ENCODE results near the gene RHBDF1. TPM values are rescaled to one million over a fixed set of nuclear protein-coding genes. Genes with fewer than 3 reads are reported as not detected.
"Not testable (repeated sequence)": the region's sequence is repeated elsewhere in the genome, so short reads cannot be mapped to it uniquely, and the experiment has no call there.

RHBDF1 gene

GRCh38 chr16:10772-11171 lies 61.7 kb downstream of the RHBDF1 start:
- not testable (repeated sequence) for H3K27ac ChIP-seq (replicated peaks); H3K4me3 ChIP-seq (replicated peaks; ENCODE audit: insufficient read depth, low read length); H3K27me3 ChIP-seq (ENCODE audit: insufficient read depth, poor library complexity, severe bottlenecking)
- DNase-seq (ENCODE audit: low read depth in 1 of 2, low spot score in 1 of 2): peak in 1 of 2 experiments; percentile 92

- Histone ChIP-seq H3K27ac (replicated peaks) (no peak overlapping the region), H3K27me3 (ENCODE audit: insufficient read depth, poor library complexity, severe bottlenecking) (no peaks in the 10 kb centered on the region), H3K4me3 (replicated peaks; ENCODE audit: insufficient read depth, low read length) (peak overlapping the region; percentile 36)
- TF ChIP-seq POLR2AphosphoS5 (IDR thresholded peaks at IDR 0.05; ENCODE audit: low read depth) (no peak), SPI1 (IDR thresholded peaks at IDR 0.05; ENCODE audit: borderline replicate concordance, low read depth) (no peak), CTCF (IDR thresholded peaks at IDR 0.05; ENCODE audit: insufficient read depth, low read length) (no peak), GABPA (IDR thresholded peaks at IDR 0.05; ENCODE audit: low read depth) (no peak)
- TF ChIP-seq, protein P1, sequence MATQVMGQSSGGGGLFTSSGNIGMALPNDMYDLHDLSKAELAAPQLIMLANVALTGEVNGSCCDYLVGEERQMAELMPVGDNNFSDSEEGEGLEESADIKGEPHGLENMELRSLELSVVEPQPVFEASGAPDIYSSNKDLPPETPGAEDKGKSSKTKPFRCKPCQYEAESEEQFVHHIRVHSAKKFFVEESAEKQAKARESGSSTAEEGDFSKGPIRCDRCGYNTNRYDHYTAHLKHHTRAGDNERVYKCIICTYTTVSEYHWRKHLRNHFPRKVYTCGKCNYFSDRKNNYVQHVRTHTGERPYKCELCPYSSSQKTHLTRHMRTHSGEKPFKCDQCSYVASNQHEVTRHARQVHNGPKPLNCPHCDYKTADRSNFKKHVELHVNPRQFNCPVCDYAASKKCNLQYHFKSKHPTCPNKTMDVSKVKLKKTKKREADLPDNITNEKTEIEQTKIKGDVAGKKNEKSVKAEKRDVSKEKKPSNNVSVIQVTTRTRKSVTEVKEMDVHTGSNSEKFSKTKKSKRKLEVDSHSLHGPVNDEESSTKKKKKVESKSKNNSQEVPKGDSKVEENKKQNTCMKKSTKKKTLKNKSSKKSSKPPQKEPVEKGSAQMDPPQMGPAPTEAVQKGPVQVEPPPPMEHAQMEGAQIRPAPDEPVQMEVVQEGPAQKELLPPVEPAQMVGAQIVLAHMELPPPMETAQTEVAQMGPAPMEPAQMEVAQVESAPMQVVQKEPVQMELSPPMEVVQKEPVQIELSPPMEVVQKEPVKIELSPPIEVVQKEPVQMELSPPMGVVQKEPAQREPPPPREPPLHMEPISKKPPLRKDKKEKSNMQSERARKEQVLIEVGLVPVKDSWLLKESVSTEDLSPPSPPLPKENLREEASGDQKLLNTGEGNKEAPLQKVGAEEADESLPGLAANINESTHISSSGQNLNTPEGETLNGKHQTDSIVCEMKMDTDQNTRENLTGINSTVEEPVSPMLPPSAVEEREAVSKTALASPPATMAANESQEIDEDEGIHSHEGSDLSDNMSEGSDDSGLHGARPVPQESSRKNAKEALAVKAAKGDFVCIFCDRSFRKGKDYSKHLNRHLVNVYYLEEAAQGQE (IDR thresholded peaks at IDR 0.05; ENCODE audit: insufficient replicate concordance, low read depth): no peak
- DNase-seq (ENCODE audit: low read depth in 1 of 2, low spot score in 1 of 2): no peak
These were observed 62.3 kb downstream of the RHBDF1 start for GRCh38 chr16:9903-10665.

Small RNAs within 50 kb of the gene (microRNA-seq; reads per million reads assigned to microRNA genes)
- gene MIR6859-4: not detected
